C4-2B (cell line): ENCODE data around the gene PPM1L.

ENCODE experiments used
- H3K27ac ChIP-seq: fragments of 450-650 bp; 2 replicates; pipeline ENCODE4 v1.5.1; 2017
- ZFX ChIP-seq: fragments of 450-650 bp; IDR thresholded peaks from 2 replicates; pipeline ENCODE4 v1.6.1; 2017
- TF ChIP-seq, protein P1 (sequence below): fragments of 450-650 bp; conservative IDR thresholded peaks from 2 replicates; pipeline ENCODE4 v1.5.1; 2017; ENCODE audit warnings: mild to moderate bottlenecking

Gene PPM1L

DNA sequence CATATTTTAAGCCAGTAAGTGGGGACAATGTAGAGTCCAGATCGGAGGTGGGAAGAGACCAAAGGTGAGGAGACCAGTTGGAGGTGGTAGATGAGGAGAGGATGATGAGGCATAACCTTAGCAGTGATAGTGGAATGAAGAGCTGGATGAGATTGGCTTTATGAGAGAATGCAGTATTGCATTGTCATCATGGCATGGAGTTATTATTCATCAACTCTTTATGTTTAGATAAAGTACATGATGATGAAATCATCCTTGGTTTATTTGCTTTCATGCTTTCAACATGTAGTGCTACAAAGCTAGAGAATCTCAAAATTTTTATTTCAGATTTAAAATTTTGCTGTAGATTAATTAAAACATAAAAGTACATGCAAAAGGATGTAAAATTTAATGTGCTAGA lies 64.0 kb downstream of the PPM1L start:
- H3K27ac ChIP-seq, result no peak overlapping the region
- TF ChIP-seq, protein P1, sequence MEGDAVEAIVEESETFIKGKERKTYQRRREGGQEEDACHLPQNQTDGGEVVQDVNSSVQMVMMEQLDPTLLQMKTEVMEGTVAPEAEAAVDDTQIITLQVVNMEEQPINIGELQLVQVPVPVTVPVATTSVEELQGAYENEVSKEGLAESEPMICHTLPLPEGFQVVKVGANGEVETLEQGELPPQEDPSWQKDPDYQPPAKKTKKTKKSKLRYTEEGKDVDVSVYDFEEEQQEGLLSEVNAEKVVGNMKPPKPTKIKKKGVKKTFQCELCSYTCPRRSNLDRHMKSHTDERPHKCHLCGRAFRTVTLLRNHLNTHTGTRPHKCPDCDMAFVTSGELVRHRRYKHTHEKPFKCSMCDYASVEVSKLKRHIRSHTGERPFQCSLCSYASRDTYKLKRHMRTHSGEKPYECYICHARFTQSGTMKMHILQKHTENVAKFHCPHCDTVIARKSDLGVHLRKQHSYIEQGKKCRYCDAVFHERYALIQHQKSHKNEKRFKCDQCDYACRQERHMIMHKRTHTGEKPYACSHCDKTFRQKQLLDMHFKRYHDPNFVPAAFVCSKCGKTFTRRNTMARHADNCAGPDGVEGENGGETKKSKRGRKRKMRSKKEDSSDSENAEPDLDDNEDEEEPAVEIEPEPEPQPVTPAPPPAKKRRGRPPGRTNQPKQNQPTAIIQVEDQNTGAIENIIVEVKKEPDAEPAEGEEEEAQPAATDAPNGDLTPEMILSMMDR, result no peak
- no peak for TF ChIP-seq ZFX

DNA sequence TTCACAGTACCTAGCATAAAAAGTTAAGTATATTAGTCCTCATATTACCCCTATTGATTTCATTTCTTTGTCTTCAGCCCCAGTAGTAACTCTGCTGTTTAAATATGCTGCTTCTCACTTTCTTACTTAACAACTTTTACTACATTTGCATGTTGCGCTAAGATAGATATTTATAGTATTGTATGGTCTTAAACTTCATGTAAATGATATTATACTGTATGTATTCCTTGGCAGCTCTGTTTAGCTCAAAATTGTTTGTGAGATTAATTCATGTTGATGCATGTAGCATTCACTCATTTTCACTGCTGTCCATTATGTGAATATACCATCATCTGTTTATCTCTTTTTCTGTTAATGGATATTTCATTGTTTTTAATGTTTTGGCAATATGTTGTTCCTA lies 64.4 kb downstream of the PPM1L start:
- TF ChIP-seq ZFX, result no peak
- TF ChIP-seq, protein P1, result no peak
- no peak overlapping the region for H3K27ac ChIP-seq

DNA sequence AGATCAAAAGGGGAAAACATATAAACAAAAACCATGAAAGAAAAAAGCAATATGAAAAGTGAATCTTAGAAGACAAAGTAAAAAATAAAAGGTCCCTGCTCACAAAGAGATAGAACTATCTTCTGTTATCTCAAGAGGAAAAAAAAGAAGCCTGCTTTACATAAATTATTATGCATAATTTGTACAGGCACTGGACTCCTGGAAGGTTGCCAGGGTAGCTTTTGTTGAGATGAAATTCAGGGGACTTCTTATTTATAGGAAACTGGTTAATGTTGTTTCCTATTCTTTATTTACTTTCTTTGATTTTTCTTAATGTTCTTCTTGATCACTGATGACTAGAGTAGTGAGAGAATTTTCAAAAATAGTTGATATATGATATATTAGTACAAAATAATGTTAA lies 66.9 kb downstream of the PPM1L start:
- H3K27ac ChIP-seq, result no peak overlapping the region
- no peak for TF ChIP-seq ZFX
- TF ChIP-seq, protein P1, result no peak

DNA sequence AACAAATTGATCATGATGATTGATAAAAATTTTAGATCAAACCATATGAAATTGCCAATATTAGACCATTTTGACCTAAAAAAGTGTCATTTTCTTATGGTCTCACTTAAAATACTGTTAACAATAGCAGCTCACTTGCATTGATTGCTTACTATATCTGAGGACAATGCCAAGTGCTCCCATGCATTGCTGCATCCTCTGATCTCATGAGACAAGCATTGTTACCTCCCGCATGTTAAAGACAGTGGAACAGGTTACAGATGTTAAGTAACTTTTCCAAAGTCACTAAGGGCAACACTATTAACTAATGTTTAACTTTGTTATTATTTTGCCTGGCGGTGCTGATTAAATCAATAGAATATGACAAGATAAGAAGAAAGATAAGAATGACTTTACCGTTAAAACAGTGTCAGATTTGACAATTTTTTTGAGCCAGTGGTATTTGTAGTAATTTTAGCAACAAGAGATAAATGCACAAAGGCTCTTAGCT lies 69.3 kb downstream of the PPM1L start:
- no peak for TF ChIP-seq ZFX
- H3K27ac ChIP-seq, result no peak overlapping the region

DNA sequence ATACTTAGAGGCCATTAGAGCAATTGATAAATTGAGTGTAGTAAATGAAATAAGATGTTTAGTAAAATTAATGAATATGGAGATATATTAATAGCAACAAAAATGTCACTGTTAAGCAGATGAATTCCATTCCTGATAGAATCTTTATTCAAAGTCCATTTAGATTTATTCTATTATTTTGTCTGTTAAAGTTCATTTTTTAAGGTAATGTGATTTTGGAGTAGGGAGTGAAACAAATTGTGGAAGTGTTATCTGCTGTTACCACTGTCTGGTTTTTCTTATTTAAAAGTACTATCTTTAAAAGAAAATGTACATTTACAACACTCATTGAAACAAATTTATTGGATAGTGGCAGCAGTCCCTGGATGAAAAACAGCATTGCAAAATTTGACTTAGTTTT lies 70.4 kb downstream of the PPM1L start:
- TF ChIP-seq ZFX, result no peak
- TF ChIP-seq, protein P1, result no peak
- H3K27ac ChIP-seq, result no peak overlapping the region

DNA sequence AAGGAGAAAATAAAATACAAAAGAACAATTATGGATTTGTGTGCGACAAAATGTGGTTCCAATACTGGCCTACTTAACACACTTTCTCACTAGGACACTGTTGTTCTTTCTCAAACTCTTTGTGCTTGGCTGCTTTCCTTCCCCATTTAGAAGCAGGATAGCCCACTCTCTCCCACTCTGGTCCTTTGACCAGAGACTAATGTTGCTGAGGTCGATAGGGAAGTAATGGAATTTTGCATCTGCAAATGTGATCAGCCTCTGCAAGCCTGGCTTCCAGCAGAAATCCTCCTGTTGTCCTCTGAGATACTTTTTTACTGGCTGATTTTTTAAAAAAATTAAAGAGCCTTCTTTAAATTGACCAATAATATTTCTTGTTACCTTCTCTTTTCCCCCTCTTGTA lies 71.0 kb downstream of the PPM1L start:
- no peak for TF ChIP-seq ZFX
- TF ChIP-seq, protein P1, result no peak
- no peak overlapping the region for H3K27ac ChIP-seq

DNA sequence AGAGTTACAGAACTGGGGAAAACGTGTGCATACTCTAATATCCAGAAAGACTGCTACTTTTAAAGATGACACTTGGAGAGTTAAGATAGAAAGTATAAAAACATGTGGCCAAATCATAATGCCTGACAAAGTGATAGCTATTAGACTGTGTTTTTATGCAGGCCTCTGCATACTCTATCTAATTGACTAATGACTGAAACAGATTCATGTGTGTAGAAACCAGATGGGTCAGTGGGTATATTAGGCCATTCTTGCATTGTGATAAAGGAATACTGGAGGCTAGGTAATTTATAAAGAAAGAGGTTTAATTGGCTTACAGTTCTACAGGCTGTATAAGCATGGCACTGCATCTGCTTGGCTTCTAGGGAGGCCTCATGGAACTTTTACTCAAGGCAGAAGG lies 71.5 kb downstream of the PPM1L start:
- TF ChIP-seq, protein P1, result no peak
- no peak for TF ChIP-seq ZFX
- H3K27ac ChIP-seq, result no peak overlapping the region

DNA sequence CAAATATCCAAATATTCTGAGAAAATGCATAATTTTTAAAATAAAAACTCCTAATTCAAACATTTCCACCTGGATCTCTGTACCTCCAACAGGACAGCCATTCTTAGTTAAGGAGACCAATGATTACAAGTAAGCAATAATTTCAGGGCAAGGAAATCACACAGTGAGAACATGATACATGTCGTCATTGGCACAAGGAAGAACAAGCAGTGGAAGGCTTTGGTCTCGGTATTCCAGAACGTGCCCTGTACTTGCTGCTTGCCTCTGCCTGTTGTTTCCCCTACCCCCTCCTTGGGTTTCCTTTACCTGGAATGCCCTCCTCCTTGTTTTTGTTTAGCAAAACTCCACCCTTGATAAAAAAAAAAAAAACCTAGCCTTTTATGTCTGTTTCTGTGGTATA lies 72.8 kb downstream of the PPM1L start:
- H3K27ac ChIP-seq, result no peak overlapping the region
- TF ChIP-seq, protein P1, result no peak
- TF ChIP-seq ZFX, result no peak
